COLO668 (cell line): ENCODE results near the gene ATP13A2.

Experiments
- DNase-seq: peaks from one replicate; lab custom pipeline; 2025; ENCODE audit not compliant: unreplicated experiment; lab: John Stamatoyannopoulos, UW

The ATP13A2 gene

GRCh38 chr1:17032741-17033140 lies 21.0 kb upstream of the ATP13A2 start:
- DNase-seq, result no peak

DNA sequence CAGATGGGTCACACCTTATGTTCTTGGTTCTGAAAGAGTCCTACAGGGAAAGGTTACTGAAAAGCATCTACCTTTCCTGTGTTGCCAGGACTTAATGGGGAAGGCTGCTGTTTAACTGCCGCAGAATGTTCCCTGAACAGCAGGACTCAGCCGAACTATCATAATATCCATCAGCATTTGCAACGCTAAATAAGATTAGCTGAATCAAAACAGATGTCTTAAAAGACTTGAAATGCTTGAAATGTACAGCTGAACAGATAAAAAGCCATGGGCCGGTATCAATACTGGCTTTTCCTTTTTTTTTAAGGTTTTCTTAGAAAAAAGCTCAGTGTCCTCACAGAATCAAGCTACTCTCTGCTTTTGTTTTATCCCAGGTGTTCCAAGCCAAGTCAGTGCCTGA lies 19.7 kb upstream of the ATP13A2 start:
- DNase-seq, result no peak

GRCh38 chr1:17030206-17030605 lies 18.5 kb upstream of the ATP13A2 start:
- no peak for DNase-seq

- DNase-seq, result no peak
Measured at GRCh38 chr1:17028662-17029188, 17.0 kb upstream of the ATP13A2 start.

GRCh38 chr1:17027900-17028299 lies 16.2 kb upstream of the ATP13A2 start:
- DNase-seq, result no peak

- DNase-seq, result no peak
Measured at GRCh38 chr1:17027403-17027802, 15.7 kb upstream of the ATP13A2 start.

DNA sequence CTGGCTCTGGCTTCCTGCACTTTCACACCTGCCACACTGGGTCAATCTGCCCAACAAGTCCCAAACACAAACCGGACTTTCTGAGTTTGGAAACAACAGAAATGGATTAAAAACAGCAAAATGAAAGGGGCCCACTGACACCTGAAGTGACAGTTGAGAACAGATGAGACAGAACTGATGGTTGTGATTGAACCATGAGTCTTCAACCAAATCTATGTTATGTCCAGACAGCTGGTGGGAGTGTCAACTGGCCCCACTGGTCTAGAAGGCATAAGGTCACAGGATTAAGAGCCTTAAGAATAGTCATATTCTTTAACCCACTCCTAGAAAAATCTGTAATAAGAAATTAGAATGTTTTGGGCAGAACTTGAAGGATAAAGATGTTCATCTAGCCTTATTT lies 13.0 kb upstream of the ATP13A2 start:
- DNase-seq, result no peak

GRCh38 chr1:17023573-17023972 lies 11.8 kb upstream of the ATP13A2 start:
- no peak for DNase-seq

GRCh38 chr1:17023102-17023501 lies 11.4 kb upstream of the ATP13A2 start:
- DNase-seq, result no peak

- DNase-seq, result no peak
Measured at GRCh38 chr1:17021896-17022295, 10.2 kb upstream of the ATP13A2 start.

GRCh38 chr1:17020502-17020901 lies 8.8 kb upstream of the ATP13A2 start:
- DNase-seq, result no peak

DNA sequence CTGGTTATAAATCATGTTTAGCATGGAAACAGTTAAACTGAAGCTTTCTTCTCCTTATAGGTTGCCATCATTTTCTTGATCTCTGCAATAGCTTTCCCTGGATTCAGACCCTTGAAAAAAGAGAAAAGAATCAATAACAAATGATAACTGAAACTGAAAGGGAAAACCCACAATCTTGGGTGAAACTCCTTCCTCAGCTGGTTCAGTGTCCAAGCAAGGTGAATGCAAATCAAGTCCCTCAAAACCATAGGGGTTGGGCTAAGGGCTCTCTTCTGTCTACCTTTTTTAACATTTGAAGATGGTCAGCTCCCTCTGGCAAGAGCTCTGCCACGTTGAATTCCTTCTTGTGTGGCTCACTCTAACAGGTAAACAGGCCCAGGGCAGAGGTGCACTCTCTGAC lies 7.1 kb upstream of the ATP13A2 start:
- DNase-seq, result no peak

DNA sequence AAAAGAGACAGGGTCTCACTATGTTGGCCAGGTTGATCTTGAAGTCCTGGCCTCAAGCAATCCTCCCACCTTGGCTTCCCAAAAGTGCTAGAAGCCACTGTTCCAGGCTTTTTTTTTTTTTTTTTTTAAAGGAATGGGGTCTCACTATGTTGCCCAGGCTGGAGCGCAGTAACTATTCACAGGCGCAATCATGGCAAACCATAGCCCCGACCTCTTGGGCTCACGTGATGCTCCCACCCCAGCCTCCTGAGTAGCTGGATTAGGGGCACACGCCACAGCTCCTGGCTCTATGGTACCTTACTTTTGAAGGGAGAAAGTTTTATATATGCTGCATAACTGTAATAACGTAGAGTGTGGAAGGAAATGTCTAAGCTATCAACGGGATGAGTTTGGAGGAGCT lies 5.7 kb upstream of the ATP13A2 start:
- DNase-seq, result no peak

DNA sequence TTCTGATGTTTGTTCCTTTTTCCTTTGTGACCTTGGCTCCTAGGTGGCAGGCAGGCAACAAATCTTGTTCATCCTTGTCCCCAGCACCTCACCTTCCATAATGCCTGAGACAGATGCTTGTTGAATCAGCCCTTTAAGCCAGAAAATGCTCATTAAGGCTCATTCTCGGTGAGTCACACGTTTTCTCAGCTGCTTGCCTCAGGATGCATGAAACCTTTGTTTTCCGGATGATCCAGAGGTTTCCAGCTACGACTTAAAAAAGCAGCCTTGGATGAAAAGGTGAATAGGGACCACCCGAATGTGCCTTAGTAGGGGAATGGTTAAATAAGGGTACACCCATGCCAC lies 4.6 kb upstream of the ATP13A2 start:
- no peak for DNase-seq

GRCh38 chr1:17014671-17015567 lies 3.2 kb upstream of the ATP13A2 start:
- no peak for DNase-seq

DNA sequence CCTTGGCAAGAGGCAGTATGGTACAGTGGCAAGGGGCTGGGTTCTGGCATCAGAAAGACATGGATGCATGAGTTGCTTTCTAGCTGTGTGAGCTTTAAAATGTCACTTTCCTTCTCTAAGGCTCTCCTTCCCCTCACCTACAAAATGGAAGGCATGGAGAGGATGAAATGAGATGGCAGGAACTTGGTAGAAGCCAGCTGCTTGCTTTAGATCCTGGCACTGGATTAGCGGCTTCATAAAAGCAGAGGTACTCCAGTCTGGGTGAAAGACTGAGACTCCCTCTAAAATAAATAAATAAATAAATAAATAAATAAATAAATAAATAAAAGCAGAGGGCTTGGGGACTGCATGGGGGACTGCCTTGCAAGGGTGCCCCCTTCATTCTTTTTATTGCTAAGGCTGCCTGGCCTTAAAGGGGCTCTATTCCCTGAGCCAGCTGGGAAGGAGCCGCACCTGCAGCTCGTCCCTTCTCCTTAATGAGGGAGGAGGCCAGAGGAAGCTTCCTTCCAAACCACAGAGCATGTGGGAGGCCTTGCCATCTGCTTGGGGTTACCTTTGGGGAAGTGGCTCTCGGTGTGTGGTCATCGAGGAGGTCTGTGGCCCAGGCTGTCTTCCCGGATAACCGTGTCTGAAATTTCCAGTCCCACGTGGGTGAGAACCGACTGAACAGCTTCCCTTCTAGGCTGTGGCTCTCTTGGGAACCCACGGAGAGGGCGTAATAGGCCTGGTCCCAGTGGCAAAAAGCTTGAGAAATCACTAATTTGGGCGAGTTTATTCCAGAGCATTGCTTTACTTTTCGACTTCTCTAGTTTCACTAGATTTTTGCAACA lies 2.0 kb upstream of the ATP13A2 start:
- no peak for DNase-seq

- DNase-seq, result no peak
Measured at GRCh38 chr1:17012775-17013490, 1.2 kb upstream of the ATP13A2 start.

GRCh38 chr1:17011092-17011438 lies 663 bp downstream of the ATP13A2 start:
- no peak for DNase-seq

GRCh38 chr1:17009706-17010105 lies 2.0 kb downstream of the ATP13A2 start:
- no peak for DNase-seq

DNA sequence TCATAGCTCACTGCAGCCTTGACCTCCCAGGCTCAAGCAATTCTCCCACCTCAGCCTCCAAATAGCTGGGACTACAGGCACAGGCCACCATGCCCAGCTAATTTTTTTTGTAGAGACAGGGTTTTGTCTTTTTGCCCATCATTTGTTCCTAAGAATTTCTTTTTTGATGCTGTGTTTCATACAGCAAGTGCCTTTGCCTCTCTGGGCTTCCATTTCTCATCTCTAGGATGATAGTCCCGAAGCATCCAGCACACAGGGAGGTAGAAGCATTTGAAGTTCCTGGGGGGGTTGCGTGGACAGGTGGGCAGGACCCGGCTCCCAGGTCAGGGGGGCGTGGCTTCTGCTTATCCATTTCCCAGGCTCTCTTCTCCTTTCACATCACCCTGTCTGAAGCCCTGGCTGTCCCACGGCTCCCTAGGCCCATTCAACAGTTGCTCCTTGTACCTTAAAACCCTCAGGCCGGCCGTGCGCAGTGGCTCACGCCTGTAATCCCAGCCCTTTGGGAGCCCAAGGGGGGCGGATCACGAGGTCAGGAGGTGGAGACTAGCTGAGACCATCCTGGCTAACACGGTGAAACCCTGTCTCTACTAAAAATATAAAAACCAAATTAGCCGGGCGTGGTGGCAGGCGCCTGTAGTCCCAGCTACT lies 3.4 kb downstream of the ATP13A2 start:
- no peak for DNase-seq

DNA sequence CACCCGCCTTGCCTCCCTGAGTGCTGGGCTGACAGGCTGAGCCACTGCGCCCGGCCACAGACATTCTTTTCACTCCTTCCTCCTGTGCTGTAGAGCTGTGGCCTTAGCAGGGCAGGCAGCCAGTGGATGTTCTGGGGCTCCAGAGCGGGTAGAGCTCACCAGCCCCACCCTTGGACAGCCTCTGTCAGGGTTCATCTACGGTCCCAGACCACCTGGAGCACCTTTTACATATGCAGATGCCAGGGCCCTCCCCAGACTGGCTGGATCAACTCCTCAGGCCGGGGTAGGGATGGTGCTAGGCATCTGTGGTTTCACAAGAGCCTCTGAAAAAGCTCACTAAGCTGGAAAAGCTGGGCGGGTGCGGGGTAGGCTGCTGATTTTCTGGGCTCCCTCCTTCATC lies 4.6 kb downstream of the ATP13A2 start:
- DNase-seq, result no peak
